Gastroesophageal sphincter (tissue), 3 donors: ENCODE measurements around the gene GRM7.

Experiments
- CTCF ChIP-seq, 4 experiments: fragments of 200-600 bp in 2 of 4; fragments of 450-650 bp in 2 of 4; sonication (generic) in 1 of 4; IDR thresholded peaks; one replicate each; pipeline ENCODE4 v1.5.1; 2017 to 2019; ENCODE audit warnings: antibody characterized with exemption in 4 of 4, mild to moderate bottlenecking in 2 of 4, moderate library complexity in 2 of 4
- POLR2A ChIP-seq, 2 donors: fragments of 450-650 bp; IDR thresholded peaks; one replicate each; pipeline ENCODE4 v1.6.1; 2017; ENCODE audit warnings: antibody characterized with exemption in 2 of 2, mild to moderate bottlenecking in 2 of 2, moderate library complexity in 1 of 2

GRCh38 chr3:7568526-7569184 is 707.7 kb downstream of the GRM7 start:
- TF ChIP-seq CTCF (IDR thresholded peaks at IDR 0.05) (no peak), POLR2A (IDR thresholded peaks at IDR 0.05) (no peak)
